Measurements from ENCODE around the gene LEAP2.

The LEAP2 gene

DNA sequence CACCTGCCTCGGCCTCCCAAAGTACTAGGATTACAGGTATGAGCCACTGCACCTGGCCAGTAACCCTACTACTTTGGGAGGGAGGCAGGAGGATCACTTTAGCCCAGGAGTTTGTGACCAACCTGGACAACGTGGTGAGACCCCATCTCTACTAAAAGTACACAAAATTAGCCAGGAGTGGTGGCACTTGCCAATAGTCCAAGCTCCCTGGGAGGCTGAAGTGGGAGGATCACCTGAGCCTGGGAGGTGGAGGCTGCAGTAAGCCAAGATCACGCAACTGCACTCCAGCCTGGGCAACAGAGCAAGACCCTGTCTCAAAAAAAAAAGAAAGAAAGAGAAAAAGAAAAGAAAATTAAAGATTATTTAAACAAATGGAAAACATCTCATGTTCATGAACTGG lies 17.5 kb upstream of the LEAP2 start:
- TF ChIP-seq, protein P1, sequence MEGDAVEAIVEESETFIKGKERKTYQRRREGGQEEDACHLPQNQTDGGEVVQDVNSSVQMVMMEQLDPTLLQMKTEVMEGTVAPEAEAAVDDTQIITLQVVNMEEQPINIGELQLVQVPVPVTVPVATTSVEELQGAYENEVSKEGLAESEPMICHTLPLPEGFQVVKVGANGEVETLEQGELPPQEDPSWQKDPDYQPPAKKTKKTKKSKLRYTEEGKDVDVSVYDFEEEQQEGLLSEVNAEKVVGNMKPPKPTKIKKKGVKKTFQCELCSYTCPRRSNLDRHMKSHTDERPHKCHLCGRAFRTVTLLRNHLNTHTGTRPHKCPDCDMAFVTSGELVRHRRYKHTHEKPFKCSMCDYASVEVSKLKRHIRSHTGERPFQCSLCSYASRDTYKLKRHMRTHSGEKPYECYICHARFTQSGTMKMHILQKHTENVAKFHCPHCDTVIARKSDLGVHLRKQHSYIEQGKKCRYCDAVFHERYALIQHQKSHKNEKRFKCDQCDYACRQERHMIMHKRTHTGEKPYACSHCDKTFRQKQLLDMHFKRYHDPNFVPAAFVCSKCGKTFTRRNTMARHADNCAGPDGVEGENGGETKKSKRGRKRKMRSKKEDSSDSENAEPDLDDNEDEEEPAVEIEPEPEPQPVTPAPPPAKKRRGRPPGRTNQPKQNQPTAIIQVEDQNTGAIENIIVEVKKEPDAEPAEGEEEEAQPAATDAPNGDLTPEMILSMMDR (conservative IDR thresholded peaks at IDR 0.05; ENCODE audit: low read depth, low read length): no peak
- no peak overlapping the region for H3K4me2 ChIP-seq
- H3K36me3 ChIP-seq (ENCODE audit: insufficient read depth): no peaks in the 10 kb centered on the region
- H3K4me3 ChIP-seq (IDR thresholded peaks at IDR 0.05; ENCODE audit: insufficient read depth, low read depth, low read length): no peak overlapping the region
- no peaks in the 10 kb centered on the region for H3K4me1 ChIP-seq (ENCODE audit: low read depth, poor library complexity, severe bottlenecking)
- no peaks in the 10 kb centered on the region for H3K79me2 ChIP-seq (ENCODE audit: insufficient read depth, low read depth)
- no peak overlapping the region for H3K9ac ChIP-seq
- no peak overlapping the region for H3K27ac ChIP-seq
- H2AFZ ChIP-seq (ENCODE audit: low read depth): no peak overlapping the region
- no peaks in the 10 kb centered on the region for H4K20me1 ChIP-seq (ENCODE audit: insufficient read depth)
- H3K27me3 ChIP-seq (ENCODE audit: insufficient read depth, low read depth): no peaks in the 10 kb centered on the region

DNA sequence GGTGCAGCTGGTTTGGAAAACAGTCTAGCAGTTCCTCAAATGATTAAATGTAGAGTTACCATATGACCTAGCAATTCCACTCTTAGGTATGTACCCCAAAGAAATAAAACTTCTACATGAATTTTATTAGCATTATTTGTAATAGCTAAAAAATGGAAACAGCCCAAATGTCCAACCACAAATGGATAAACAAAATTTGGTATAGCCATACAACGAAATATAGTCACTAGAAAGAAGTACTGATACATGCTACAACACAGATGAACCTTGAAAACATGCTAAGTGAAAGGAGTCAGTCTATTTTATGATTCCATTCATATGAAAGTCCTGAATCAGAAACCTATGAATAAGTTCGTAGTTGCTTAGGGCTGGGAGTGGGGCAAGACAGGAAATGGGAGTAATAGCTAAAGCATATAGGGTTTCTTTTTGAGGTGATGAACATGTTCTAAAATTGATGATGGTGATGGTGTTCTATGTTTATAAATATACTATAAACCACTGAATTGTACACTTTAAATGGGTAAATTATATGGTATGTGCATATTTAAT lies 13.5 kb upstream of the LEAP2 start:
- no peaks in the 10 kb centered on the region for H3K4me1 ChIP-seq (ENCODE audit: low read depth, poor library complexity, severe bottlenecking)
- TF ChIP-seq, protein P1 (conservative IDR thresholded peaks at IDR 0.05; ENCODE audit: low read depth, low read length): no peak

DNA sequence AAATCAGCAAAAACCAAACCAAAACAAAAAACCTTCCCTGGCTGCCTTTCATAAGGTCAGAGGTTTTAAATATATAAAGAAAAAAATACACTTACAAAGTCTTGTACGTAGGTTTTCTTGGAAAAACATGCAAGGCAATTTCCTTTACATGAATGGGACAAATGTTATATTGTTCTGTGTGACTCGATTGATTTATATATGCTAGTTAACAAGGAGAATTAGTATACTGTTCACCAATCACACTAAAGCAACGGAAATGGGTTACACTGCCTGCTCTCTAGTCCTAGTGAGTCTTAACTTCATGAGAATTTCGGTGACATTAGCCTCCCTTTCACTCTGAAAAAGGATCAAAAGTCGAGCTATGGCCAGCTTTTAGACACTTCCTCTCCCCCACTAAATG lies 12.7 kb upstream of the LEAP2 start:
- H3K4me1 ChIP-seq (ENCODE audit: low read depth, poor library complexity, severe bottlenecking): peaks cover 8% of the 10 kb centered on the region
- H3K27me3 ChIP-seq (ENCODE audit: insufficient read depth, low read depth): no peaks in the 10 kb centered on the region
- H3K9ac ChIP-seq: no peak overlapping the region
- H2AFZ ChIP-seq (ENCODE audit: low read depth): no peak overlapping the region
- H3K36me3 ChIP-seq (ENCODE audit: insufficient read depth): no peaks in the 10 kb centered on the region
- no peak overlapping the region for H3K27ac ChIP-seq
- no peak overlapping the region for H3K4me2 ChIP-seq
- H3K4me3 ChIP-seq (IDR thresholded peaks at IDR 0.05; ENCODE audit: insufficient read depth, low read depth, low read length): no peak overlapping the region
- TF ChIP-seq, protein P1 (conservative IDR thresholded peaks at IDR 0.05; ENCODE audit: low read depth, low read length): no peak
- no peaks in the 10 kb centered on the region for H4K20me1 ChIP-seq (ENCODE audit: insufficient read depth)
- H3K79me2 ChIP-seq (ENCODE audit: insufficient read depth, low read depth): no peaks in the 10 kb centered on the region

More for the DNA sequence above, 13.5 kb upstream of the LEAP2 start:
- Histone ChIP-seq H3K79me2 (ENCODE audit: insufficient read depth, low read depth) (no peaks in the 10 kb centered on the region), H4K20me1 (ENCODE audit: insufficient read depth) (no peaks in the 10 kb centered on the region), H3K27me3 (ENCODE audit: insufficient read depth, low read depth) (no peaks in the 10 kb centered on the region), H3K36me3 (ENCODE audit: insufficient read depth) (no peaks in the 10 kb centered on the region), H3K4me3 (IDR thresholded peaks at IDR 0.05; ENCODE audit: insufficient read depth, low read depth, low read length) (no peak overlapping the region), H3K27ac (no peak overlapping the region), H3K9ac (no peak overlapping the region), H3K4me2 (no peak overlapping the region), H2AFZ (ENCODE audit: low read depth) (no peak overlapping the region)

DNA sequence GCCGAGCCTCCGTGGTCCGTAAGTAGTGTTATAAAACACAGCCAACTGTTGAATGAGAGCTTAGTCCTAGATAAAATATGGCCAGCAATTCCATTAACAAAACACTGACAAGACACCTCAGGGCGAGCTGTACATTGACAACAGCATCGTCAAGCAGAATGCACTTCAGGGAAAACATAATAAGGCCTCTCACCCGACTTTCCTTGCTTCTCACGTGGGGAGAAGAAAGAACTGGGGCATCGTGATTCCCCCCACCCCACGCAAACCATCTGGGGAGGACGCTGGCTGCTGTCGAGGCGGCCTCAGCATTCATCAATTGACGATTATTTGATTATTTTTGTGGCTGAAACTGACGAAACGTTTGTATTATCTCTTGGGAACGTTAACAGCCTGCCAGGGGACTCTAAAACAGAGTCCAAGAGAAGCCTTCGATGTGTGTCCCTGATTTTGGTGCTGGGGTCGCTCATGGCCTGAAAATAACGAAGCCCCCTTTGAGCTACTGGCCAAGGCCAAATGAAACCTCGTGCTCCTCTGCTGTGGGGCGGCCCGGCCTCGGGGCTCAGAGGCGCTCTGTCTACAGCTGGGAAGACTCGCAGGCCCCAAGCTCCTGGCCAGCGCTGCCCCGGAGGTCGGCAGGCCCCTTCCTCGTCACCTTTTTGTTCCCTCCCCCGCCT lies 7.7 kb upstream of the LEAP2 start:
- Histone ChIP-seq H3K79me2 (ENCODE audit: insufficient read depth, low read depth) (peaks cover 20% of the 10 kb centered on the region), H2AFZ (ENCODE audit: low read depth) (peak overlapping the region; percentile 80), H3K4me1 (ENCODE audit: low read depth, poor library complexity, severe bottlenecking) (peaks cover 18% of the 10 kb centered on the region), H3K4me2 (peak overlapping the region; percentile 71), H4K20me1 (ENCODE audit: insufficient read depth) (no peaks in the 10 kb centered on the region), H3K36me3 (ENCODE audit: insufficient read depth) (no peaks in the 10 kb centered on the region; the same call in 1 of the 2 replicates), H3K27ac (peak overlapping the region; percentile 72), H3K9ac (peak overlapping the region; percentile 88), H3K4me3 (IDR thresholded peaks at IDR 0.05; ENCODE audit: insufficient read depth, low read depth, low read length) (no peak overlapping the region), H3K27me3 (ENCODE audit: insufficient read depth, low read depth) (no peaks in the 10 kb centered on the region)
- TF ChIP-seq, protein P1 (conservative IDR thresholded peaks at IDR 0.05; ENCODE audit: low read depth, low read length): 0 out of 2 replicates have a peak, but pooled peaks have one; percentile 13
